KOPT-K1 (cell line): ENCODE results near the gene POLR3E.
A peak's percentile ranks its signal among the peaks of the same experiment; 100 is the strongest.

Source experiments
- H3K27ac ChIP-seq: fragments of 200-600 bp; sonication (generic); 2 replicates; pipeline ENCODE4 v1.5.1; 2016; ENCODE audit warnings: antibody characterized with exemption, mild to moderate bottlenecking, low read depth, low read length; ENCODE audit not compliant: poor library complexity, severe bottlenecking
- H3K36me3 ChIP-seq: fragments of 200-600 bp; sonication (generic); 2 replicates; pipeline ENCODE4 v1.5.1; 2017; ENCODE audit warnings: antibody characterized with exemption, mild to moderate bottlenecking, low read length, moderate library complexity; ENCODE audit not compliant: insufficient read depth
- H3K9me3 ChIP-seq: fragments of 200-600 bp; sonication (generic); 2 replicates; pipeline ENCODE4 v1.5.1; 2017; ENCODE audit warnings: antibody characterized with exemption, low read length, mild to moderate bottlenecking; ENCODE audit not compliant: insufficient read depth, poor library complexity, severe bottlenecking

The POLR3E gene

DNA sequence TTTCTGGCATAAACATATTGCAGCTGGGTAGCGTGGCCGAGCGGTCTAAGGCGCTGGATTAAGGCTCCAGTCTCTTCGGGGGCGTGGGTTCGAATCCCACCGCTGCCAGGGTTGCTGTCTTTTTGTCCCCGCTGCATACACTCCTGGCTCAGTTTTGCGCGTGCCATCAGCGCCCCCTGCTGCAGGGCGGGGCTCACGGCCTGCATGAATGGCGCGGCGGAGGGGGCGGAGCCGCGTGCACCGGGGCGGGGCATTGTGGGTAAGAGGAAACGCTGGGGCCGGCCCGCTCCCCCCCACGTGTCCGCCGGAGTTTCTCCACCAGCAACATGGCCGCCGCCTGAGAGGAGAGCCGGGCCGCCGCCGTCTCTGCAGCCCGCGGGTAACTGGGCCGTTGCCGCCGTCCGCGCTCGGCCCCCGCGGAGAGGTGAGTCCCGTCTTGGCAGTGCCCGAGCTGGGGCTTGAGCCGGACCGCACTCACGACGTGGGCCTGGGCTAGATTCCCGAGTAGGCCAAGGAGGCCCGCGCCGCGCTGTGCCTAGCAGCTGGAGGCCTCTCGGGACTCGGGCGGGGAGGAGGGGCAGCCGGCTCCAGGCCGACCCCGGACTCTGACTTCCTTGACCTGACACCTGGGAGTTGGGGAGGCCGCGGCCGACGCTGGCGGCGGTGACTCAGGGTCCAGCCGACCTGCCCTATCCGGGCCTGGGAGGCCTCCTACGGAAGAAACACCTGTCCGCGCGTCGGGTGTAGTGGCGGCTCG, at the start of gene POLR3E:
POLR3E (plus strand) TSS at position 296 of the 757 bp plus-strand sequence. CDS start 5,560 bp downstream, outside the sequence.
- Histone ChIP-seq H3K27ac (peak within 1 kb of the TSS; percentile 80), H3K36me3 (peaks cover 27% of the 10 kb centered on the region; the same call in 1 of the 2 replicates), H3K9me3 (no peaks in the 10 kb centered on the region)

DNA sequence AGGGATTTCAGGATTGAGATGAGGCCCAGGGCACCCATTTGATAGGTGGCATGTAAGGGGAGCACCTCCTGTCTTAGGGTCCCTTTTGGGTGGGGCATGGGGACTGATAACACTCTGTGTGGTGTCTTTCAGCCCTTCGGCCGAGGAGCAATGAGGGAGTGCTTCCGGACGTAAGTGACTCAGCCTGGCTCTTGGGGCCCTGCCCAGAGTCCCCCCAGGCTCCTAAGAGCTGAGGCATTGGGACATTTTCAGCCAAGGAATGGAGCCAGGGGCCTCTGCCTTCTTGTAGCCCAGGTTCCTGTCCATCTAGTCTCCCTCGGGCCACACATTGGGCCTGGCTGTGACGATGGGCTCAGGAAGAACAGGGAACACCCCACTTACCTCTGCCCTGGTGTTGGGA, 46.7 kb upstream of the POLR3E start:
- peaks cover 77% of the 10 kb centered on the region for H3K36me3 ChIP-seq
- peaks cover 7% of the 10 kb centered on the region for H3K9me3 ChIP-seq
- no peak overlapping the region for H3K27ac ChIP-seq

- Histone ChIP-seq H3K9me3 (peaks cover 7% of the 10 kb centered on the region), H3K27ac (no peak overlapping the region), H3K36me3 (peaks cover 75% of the 10 kb centered on the region)
Observed at GRCh38 chr16:22252317-22252716, 44.9 kb upstream of the POLR3E start.

GRCh38 chr16:22253272-22253671, 43.9 kb upstream of the POLR3E start:
- H3K9me3 ChIP-seq = peaks cover 7% of the 10 kb centered on the region
- peaks cover 78% of the 10 kb centered on the region for H3K36me3 ChIP-seq
- no peak overlapping the region for H3K27ac ChIP-seq

- H3K36me3 ChIP-seq = peaks cover 90% of the 10 kb centered on the region
- peaks cover 13% of the 10 kb centered on the region for H3K9me3 ChIP-seq
- no peak overlapping the region for H3K27ac ChIP-seq
Observed at GRCh38 chr16:22255335-22255734, 41.9 kb upstream of the POLR3E start.

DNA sequence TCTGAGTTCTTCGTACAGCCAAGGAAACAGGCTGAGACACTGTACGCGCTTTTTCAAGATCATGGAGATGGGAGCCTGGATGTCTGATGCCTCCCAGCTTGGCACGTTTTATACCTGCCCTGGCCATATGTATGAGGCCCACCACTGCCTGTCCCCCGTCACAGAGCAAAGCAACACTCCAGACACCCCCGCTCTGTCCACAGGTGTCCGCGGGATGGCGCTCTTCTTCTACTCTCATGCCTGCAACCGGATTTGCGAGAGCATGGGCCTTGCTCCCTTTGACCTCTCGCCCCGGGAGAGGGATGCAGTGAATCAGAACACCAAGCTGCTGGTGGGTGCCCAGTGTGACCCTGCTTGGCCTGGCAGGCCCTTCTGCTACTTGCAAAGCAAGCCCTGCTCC, 39.8 kb upstream of the POLR3E start:
- peaks cover 85% of the 10 kb centered on the region for H3K36me3 ChIP-seq
- no peak overlapping the region for H3K27ac ChIP-seq
- peaks cover 17% of the 10 kb centered on the region for H3K9me3 ChIP-seq

- Histone ChIP-seq H3K9me3 (peaks cover 10% of the 10 kb centered on the region), H3K27ac (no peak overlapping the region), H3K36me3 (peaks cover 60% of the 10 kb centered on the region)
Observed at GRCh38 chr16:22260490-22260889, 36.7 kb upstream of the POLR3E start.

DNA sequence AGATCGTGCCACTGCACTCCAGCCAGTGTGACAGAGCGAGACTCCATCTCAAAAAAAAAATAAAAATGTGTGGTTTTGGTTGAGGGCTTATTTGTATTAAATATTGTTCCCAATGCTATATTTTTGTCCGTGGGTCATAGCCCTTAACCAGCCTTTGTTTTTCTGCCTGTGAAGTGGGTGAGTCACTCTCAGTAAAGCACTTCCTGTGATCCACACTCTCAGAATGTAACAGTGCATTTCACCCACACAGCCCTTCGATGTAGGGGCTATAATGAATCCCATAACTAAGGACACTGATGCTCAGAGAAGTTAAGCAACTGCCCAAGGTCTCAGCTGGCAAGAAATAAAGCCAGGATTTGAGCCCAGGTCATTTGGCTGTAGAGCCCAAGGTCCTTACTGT, 34.7 kb upstream of the POLR3E start:
- Histone ChIP-seq H3K27ac (no peak overlapping the region), H3K9me3 (peaks cover 10% of the 10 kb centered on the region), H3K36me3 (peaks cover 61% of the 10 kb centered on the region)

- H3K36me3 ChIP-seq = peaks cover 51% of the 10 kb centered on the region
- no peak overlapping the region for H3K27ac ChIP-seq
- H3K9me3 ChIP-seq = peaks cover 9% of the 10 kb centered on the region
Observed at GRCh38 chr16:22264786-22265185, 32.4 kb upstream of the POLR3E start.

DNA sequence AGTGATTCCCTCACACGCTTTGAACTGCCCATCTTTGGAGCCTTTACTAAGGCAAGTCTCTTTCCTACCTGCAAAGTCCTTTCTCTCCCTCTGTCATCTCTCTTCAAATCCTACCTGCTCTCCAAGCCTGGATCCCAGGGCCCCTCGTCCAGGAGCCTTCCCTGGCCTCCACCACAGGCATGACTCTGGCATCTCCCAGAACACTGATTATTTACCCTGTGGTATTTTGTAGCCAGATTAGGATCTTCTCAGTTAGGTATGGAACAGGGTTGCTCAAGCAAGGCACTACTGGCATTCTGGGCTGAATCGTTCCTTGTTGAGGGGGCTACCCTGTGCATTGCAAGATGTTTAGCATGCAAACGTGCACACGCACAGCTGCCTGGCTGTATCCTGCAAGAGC, 31.9 kb upstream of the POLR3E start:
- Histone ChIP-seq H3K9me3 (peaks cover 4% of the 10 kb centered on the region), H3K27ac (no peak overlapping the region), H3K36me3 (peaks cover 51% of the 10 kb centered on the region)

DNA sequence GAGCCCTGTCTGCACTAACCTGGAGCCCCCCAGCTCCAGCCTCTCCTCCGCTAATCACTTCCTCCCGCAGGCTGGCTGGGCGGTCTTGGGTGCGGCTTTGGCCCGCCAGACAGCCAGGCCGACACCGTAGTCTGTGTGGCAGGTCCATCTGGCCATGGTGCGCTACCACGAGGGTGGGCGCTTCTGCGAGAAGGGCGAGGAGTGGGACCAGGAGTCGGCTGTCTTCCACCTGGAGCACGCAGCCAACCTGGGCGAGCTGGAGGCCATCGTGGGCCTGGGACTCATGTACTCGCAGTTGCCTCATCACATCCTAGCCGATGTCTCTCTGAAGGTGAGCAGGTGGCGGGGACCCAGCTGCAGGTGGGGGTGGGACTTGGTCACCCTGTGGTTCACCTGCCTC, 30.7 kb upstream of the POLR3E start:
- H3K27ac ChIP-seq = no peak overlapping the region
- no peaks in the 10 kb centered on the region for H3K9me3 ChIP-seq
- H3K36me3 ChIP-seq = peaks cover 48% of the 10 kb centered on the region

GRCh38 chr16:22267764-22268163, 29.4 kb upstream of the POLR3E start:
- no peaks in the 10 kb centered on the region for H3K9me3 ChIP-seq
- H3K27ac ChIP-seq = no peak overlapping the region
- H3K36me3 ChIP-seq = peaks cover 53% of the 10 kb centered on the region

- no peaks in the 10 kb centered on the region for H3K9me3 ChIP-seq
- peaks cover 71% of the 10 kb centered on the region for H3K36me3 ChIP-seq
- H3K27ac ChIP-seq = no peak overlapping the region
Observed at GRCh38 chr16:22270525-22270924, 26.7 kb upstream of the POLR3E start.

DNA sequence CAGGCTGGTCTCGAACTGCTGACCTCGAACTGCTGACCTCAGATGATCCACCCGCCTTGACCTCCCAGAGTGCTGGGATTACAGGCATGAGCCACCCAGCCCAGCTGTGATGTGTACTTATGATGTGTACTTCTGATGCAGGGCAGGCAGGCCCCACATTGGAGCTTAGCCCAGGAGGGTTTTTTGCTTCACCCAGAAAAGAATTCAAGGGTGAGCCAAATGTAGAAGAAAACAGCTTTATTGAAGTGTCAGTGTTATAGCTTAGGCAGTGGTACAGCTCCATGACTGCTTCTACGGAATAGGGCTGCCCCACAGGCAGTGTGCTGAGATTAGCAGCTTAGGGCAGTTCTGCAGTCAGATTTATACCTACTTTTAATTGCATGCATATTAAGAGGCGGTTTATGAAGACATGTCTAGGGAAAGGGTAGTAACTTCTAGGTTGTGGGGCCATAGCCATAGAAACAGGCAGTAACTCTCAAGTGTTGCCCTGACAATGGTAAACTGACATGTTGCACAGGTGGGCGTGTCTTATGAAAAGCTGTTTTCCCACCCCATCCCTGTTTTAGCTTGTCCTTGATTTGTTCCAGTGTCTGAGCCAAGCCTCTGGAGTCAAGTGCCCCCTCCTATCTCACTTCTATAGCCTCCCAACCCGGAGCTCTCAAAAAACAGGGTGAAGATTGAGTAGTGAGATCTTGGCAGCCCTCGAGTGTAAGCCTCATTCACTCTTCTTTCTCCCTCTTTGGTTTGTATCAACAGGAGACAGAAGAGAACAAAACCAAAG, 24.1 kb upstream of the POLR3E start:
- H3K9me3 ChIP-seq = no peaks in the 10 kb centered on the region
- H3K36me3 ChIP-seq = peaks cover 67% of the 10 kb centered on the region
- no peak overlapping the region for H3K27ac ChIP-seq

- H3K27ac ChIP-seq = no peak overlapping the region
- H3K9me3 ChIP-seq = no peaks in the 10 kb centered on the region
- peaks cover 74% of the 10 kb centered on the region for H3K36me3 ChIP-seq
Observed at GRCh38 chr16:22274916-22275315, 22.3 kb upstream of the POLR3E start.
